ENCODE measurements around the gene VWA3A.
"Not testable (repeated sequence)": the region's sequence is repeated elsewhere in the genome, so short reads cannot be mapped to it uniquely, and the experiment has no call there.

The VWA3A gene

DNA sequence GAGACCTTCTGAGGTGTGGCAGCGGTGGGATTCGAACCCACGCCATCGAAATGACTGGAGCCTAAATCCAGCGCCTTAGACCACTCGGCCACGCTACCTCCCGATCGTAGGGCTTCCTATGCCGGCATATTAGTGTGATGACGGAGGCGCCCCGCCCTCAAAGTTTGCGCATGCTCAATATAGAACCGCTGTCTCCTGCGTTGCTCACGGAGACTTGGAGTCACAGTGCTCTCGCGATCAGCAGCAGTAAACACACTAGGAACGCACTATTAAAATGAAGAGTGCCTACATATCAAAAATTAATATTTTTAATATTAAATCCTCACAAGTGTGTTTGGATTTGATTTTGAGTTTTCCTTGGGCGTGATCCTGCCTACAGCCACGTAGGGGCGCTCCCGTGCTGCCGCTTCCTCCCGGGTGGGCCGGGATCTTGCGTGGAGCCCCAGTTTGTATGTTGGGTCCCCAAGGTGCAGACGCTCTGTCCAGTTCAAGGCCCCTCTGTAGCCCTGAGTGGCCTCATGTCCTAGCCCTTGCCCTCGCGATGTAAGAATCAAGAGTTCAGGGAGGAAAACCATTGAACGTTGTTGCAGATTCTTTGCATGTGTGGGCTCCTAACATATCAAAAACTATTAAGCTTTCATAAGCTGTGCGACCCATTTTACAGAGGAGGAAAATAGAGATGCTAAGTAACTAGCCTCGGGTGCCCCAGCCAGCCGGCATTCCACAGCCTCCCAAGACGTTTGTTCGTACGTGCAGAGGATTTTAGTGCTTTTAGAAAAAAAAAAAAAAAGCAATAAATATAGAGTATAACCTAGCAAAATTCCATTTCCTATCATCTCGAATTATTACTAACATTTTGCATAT lies 103.6 kb downstream of the VWA3A start:
- peak overlapping the region; percentile 72; the same call in 1 of the 2 replicates for H3K9ac ChIP-seq (ENCODE audit: low read depth, low read length)
- H3K4me1 ChIP-seq (ENCODE audit: insufficient read depth, low read length) = peaks cover 6% of the 10 kb centered on the region
- no peak overlapping the region for H3K27ac ChIP-seq (ENCODE audit: low read length)
- no peaks in the 10 kb centered on the region for H3K9me3 ChIP-seq (ENCODE audit: insufficient read depth, low read depth, low read length)
- peak overlapping the region; percentile 94 for H3K4me3 ChIP-seq (ENCODE audit: low read length)
- no peaks in the 10 kb centered on the region for H3K36me3 ChIP-seq (ENCODE audit: insufficient read depth, low read depth, low read length)
- H3K27me3 ChIP-seq (ENCODE audit: insufficient read depth, low read length) = no peaks in the 10 kb centered on the region

DNA sequence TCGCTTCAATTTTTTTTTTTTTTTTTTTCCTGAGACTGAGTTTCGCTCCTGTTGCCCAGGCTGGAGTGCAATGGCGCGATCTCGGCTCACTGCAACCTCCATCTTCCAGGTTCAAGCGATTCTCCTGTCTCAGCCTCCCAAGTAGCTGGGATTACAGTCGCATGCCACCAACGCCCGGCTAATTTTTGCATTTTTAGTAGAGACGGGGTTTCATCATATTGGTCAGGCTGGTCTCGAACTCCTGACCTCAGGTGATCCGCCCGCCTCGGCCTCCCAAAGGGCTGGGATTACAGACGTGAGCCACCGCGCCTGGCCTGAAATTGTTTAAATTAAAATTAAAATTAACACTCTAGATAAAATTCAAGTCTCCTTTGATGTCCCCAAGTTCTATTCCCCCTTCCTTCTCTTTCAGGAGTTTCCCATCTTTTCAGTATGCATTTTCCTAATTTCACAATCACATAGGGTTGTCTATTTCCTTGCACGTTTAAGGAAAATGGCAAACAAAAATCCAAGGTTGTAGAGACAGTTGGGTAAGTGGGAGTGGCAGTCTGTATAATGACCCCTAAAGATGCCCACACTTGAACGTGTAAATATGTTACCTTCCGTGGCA lies 104.3 kb downstream of the VWA3A start:
- not testable (repeated sequence) for H3K27me3 ChIP-seq (ENCODE audit: insufficient read depth, low read length); H3K36me3 ChIP-seq (ENCODE audit: insufficient read depth, low read depth, low read length); H3K27ac ChIP-seq (ENCODE audit: low read length); H3K9ac ChIP-seq (ENCODE audit: low read depth, low read length); H3K4me1 ChIP-seq (ENCODE audit: insufficient read depth, low read length); H3K9me3 ChIP-seq (ENCODE audit: insufficient read depth, low read depth, low read length)
- H3K4me3 ChIP-seq (ENCODE audit: low read length) = peak overlapping the region; percentile 94

DNA sequence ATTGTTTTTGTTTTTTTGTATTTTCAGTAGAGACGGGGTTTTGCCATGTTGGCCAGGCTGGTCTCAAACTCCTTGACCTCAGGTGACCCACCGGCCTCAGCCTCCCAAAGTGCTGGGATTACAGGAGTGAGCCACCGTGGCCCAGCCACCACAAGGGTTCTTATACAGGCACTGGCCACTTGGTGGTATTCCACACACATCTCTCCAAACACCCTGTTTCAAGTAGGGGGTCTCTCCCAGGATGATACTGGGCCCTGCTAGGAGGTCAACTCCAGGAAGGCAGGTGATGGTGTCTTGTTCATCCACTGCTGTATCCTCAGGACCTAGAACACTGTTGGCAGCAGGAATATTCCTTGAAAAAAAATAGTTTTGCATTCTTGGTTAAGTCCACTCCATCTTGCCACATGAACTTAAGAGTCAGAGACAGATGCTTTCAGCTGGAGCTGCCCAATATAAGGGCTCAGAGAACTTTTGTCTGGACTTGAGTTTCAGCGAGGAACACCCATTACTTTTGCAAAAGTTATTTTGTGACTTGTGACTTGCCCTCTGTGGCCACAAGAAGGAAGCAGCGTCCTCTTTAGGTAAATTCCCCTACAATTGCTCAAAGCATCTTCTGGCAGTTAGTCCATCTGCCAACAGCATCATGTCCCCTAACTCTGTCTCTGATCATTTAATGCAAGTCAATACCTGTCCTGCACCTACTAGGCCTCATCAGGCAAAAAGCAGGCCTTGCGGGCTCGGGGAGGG lies 106.4 kb downstream of the VWA3A start:
- Histone ChIP-seq H3K9me3 (ENCODE audit: insufficient read depth, low read depth, low read length) (no peaks in the 10 kb centered on the region), H3K4me3 (ENCODE audit: low read length) (no peak overlapping the region), H3K36me3 (ENCODE audit: insufficient read depth, low read depth, low read length) (no peaks in the 10 kb centered on the region), H3K27me3 (ENCODE audit: insufficient read depth, low read length) (no peaks in the 10 kb centered on the region), H3K9ac (ENCODE audit: low read depth, low read length) (no peak overlapping the region), H3K4me1 (ENCODE audit: insufficient read depth, low read length) (no peaks in the 10 kb centered on the region), H3K27ac (ENCODE audit: low read length) (no peak overlapping the region)

DNA sequence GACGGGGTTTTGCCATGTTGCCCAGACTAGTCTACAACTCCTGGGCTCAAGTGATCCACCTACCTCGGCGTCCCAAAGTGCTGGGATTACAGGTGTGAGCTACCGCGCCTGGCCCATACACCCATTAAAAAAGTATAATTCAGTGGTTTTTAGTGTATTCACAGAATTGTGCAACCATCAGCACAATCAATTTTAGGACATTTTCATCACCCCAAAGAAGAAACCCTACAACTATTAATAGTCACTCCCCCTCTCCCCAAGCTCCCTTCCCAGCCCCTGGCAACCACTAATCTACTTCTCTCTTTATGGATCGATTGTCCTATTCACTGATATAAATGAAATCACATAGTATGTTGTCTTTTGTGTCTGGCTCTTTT lies 109.9 kb downstream of the VWA3A start:
- no peak overlapping the region for H3K4me3 ChIP-seq (ENCODE audit: low read length)
- H3K4me1 ChIP-seq (ENCODE audit: insufficient read depth, low read length) = no peaks in the 10 kb centered on the region
- no peak overlapping the region for H3K9ac ChIP-seq (ENCODE audit: low read depth, low read length)
- no peaks in the 10 kb centered on the region for H3K9me3 ChIP-seq (ENCODE audit: insufficient read depth, low read depth, low read length)
- H3K27ac ChIP-seq (ENCODE audit: low read length) = no peak overlapping the region
- H3K36me3 ChIP-seq (ENCODE audit: insufficient read depth, low read depth, low read length) = no peaks in the 10 kb centered on the region
- H3K27me3 ChIP-seq (ENCODE audit: insufficient read depth, low read length) = peaks cover 4% of the 10 kb centered on the region; the same call in 1 of the 2 replicates

DNA sequence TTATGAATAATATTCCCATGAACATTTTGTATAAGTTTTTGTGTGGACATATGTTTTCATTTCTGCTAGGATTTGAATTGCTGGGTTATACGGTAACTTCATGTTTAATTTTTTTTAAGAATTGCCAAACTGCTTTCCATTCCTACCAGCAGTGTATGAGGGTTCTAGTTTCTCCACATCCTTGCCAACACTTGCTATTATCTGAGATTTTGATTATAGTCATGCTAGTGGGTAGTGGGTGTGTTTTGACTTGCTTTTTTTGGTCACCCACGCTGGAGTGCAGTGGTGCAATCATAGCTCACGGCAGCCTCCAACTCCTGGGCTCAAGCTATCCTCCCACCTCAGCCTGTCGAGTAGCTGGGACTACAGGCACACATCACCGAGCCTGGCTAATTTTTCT lies 110.8 kb downstream of the VWA3A start:
- peaks cover 6% of the 10 kb centered on the region; the same call in 1 of the 2 replicates for H3K4me1 ChIP-seq (ENCODE audit: insufficient read depth, low read length)

DNA sequence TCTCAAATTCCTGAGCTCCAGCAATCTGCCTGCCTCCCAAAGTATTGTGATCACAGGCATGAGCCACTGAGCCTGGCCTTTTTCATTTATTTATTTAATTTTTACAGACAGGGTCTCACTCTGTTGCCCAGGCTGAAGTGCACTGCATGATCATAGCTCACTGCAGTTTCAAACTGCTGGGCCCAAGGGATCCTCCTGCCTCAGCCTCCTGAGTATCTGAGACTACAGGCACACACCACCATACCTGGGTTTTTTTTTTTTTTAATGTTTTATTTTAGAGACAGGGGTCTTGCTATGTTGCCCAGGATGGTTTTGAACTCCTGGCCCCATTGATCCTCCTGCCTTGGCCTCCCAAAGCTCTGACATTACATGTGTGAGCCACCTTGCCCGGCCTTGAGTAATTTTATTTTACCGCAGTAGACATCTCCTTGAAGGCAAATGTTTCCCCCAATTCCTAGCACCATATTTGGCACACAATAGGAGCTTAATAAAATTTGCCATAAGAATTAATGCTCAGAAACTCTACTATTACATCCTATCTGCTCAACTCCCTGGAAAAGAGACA lies 111.8 kb downstream of the VWA3A start:
- Histone ChIP-seq H3K36me3 (ENCODE audit: insufficient read depth, low read depth, low read length) (no peaks in the 10 kb centered on the region), H3K27ac (ENCODE audit: low read length) (no peak overlapping the region), H3K4me3 (ENCODE audit: low read length) (no peak overlapping the region), H3K9ac (ENCODE audit: low read depth, low read length) (no peak overlapping the region), H3K27me3 (ENCODE audit: insufficient read depth, low read length) (peaks cover 10% of the 10 kb centered on the region; the same call in 1 of the 2 replicates), H3K9me3 (ENCODE audit: insufficient read depth, low read depth, low read length) (no peaks in the 10 kb centered on the region), H3K4me1 (ENCODE audit: insufficient read depth, low read length) (peaks cover 6% of the 10 kb centered on the region; the same call in 1 of the 2 replicates)

More for the DNA sequence above, 110.8 kb downstream of the VWA3A start:
- no peaks in the 10 kb centered on the region for H3K9me3 ChIP-seq (ENCODE audit: insufficient read depth, low read depth, low read length)
- peaks cover 10% of the 10 kb centered on the region; the same call in 1 of the 2 replicates for H3K27me3 ChIP-seq (ENCODE audit: insufficient read depth, low read length)
- H3K4me3 ChIP-seq (ENCODE audit: low read length) = no peak overlapping the region
- H3K36me3 ChIP-seq (ENCODE audit: insufficient read depth, low read depth, low read length) = no peaks in the 10 kb centered on the region
- H3K9ac ChIP-seq (ENCODE audit: low read depth, low read length) = no peak overlapping the region
- no peak overlapping the region for H3K27ac ChIP-seq (ENCODE audit: low read length)

DNA sequence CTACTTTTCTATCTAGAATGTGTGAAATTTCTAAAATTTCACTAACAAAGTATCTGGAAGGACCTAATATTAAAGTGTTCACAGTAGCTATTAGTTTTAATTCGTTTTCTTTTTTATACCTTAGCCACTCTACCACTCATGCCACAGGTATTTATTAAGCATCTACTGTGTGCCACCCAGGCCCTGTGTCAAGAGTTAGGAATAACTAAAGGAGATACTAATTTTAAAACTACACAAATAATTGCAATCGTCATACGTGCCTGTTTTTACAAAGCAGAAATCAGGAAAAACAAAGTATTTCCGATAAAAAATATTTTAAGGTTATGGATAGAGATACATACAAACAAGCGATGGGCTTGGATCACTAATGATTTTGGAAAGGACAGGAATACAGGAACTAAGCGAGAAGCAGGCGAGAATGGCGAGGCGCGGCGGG lies 113.3 kb downstream of the VWA3A start:
- H3K4me3 ChIP-seq (ENCODE audit: low read length) = peak overlapping the region; percentile 78; the same call in 1 of the 2 replicates
- peaks cover 10% of the 10 kb centered on the region; the same call in 1 of the 2 replicates for H3K27me3 ChIP-seq (ENCODE audit: insufficient read depth, low read length)
- H3K27ac ChIP-seq (ENCODE audit: low read length) = no peak overlapping the region
- peaks cover 6% of the 10 kb centered on the region; the same call in 1 of the 2 replicates for H3K4me1 ChIP-seq (ENCODE audit: insufficient read depth, low read length)
- no peaks in the 10 kb centered on the region for H3K36me3 ChIP-seq (ENCODE audit: insufficient read depth, low read depth, low read length)
- H3K9me3 ChIP-seq (ENCODE audit: insufficient read depth, low read depth, low read length) = no peaks in the 10 kb centered on the region
- H3K9ac ChIP-seq (ENCODE audit: low read depth, low read length) = peak overlapping the region; percentile 11; the same call in 1 of the 2 replicates

DNA sequence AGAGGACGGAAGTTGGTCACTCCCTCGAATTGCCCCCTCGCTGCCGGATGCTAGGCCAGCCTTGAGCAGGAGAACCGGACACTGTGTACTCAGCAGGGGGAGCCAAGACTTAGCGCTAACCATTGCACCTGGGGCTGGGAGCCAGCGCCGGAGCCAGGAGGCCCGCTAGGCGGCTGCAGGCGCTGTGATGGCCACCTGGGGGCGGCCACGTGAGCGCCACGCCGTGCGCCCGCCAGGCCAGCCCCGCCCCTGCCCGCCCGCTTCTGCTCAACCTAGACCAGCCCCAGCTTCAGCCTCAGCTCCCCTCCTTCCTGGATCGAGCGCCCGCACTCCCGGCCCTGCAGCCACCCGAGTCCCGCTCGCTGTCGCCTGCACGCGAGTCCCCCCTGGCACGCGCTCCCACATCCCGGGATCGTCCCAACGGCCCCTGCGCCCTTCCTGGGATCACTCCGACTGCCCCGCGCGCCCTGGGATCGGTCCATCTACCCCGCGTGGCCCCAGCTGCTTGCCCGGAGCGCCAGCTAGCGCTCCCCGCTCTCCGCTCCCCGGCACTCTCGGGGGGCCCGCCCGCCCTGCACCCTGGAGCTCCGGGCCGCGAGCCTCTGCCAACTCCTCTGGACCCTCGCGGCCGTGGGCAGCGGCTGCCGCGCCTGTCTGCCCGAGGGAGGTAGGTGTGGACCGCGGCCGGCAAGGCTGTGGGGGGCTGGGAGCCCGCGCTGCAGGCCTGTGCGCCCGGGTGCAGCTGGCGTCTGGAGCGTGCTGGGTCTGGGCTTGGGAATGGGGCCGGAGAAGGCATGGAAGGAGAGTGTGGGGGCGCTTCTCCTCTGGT lies 113.9 kb downstream of the VWA3A start, which contains the start of gene EEF2K:
Gene EEF2K, plus strand, starts transcription at position 266 of the 829 bp plus-strand sequence. CDS start 19,452 bp downstream, outside the sequence.
- H3K27me3 ChIP-seq (ENCODE audit: insufficient read depth, low read length) = peaks cover 10% of the 10 kb centered on the region; the same call in 1 of the 2 replicates
- peak within 1 kb of the TSS; percentile 78 for H3K4me3 ChIP-seq (ENCODE audit: low read length)
- H3K36me3 ChIP-seq (ENCODE audit: insufficient read depth, low read depth, low read length) = no peaks in the 10 kb centered on the region
- no peak within 1 kb of the TSS for H3K27ac ChIP-seq (ENCODE audit: low read length)
- H3K9me3 ChIP-seq (ENCODE audit: insufficient read depth, low read depth, low read length) = no peaks in the 10 kb centered on the region
- peaks cover 6% of the 10 kb centered on the region; the same call in 1 of the 2 replicates for H3K4me1 ChIP-seq (ENCODE audit: insufficient read depth, low read length)
- peak within 1 kb of the TSS; percentile 56; the same call in 1 of the 2 replicates for H3K9ac ChIP-seq (ENCODE audit: low read depth, low read length)
